Measurements from ENCODE around the gene NTM. TPM values are rescaled to one million over a fixed set of nuclear protein-coding genes. Genes with fewer than 3 reads are reported as not detected.

Gene NTM
- total RNA-seq, 1 experiment from 2014 or later = 16.4 TPM

DNA sequence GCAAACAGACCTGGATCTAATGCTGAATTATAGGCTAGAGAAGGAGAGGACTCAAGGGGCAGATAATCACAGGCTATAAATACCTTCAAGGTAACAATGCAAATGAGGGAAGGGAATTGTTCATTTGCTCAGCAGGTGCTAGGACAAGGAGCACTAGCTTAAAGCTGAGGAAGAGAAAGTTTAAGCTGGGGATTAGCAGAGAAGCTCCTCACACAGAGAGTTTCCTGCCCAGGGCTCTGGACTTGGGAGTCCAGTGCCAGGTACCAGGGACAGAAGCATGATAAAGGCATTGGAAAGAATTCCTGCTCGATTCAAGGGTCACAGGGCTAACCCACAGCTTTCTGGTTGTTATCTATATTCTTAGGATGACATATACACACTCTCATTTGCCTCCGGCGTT, 509.9 kb downstream of the NTM start:
- no peaks in the 10 kb centered on the region for H3K36me3 Mint-ChIP-seq
- ATAC-seq = peak; percentile 46
- no peak for DNase-seq (ENCODE audit: low spot score)
- TF ChIP-seq EMX1 (CRISPR knock-in tag; IDR thresholded peaks at IDR 0.05) (no peak), ZNF121 (CRISPR knock-in tag; IDR thresholded peaks at IDR 0.05) (no peak), KAT7 (CRISPR knock-in tag; IDR thresholded peaks at IDR 0.05; ENCODE audit: borderline replicate concordance) (no peak), NFE2L1 (CRISPR knock-in tag; IDR thresholded peaks at IDR 0.05) (no peak), NR3C1 (CRISPR knock-in tag; conservative IDR thresholded peaks at IDR 0.05; ENCODE audit: low read depth) (no peak), NFYB (CRISPR knock-in tag; conservative IDR thresholded peaks at IDR 0.05; ENCODE audit: low read depth) (no peak), CREB1 (CRISPR knock-in tag; IDR thresholded peaks at IDR 0.05) (no peak), CBFB (CRISPR knock-in tag; IDR thresholded peaks at IDR 0.05; ENCODE audit: low read depth) (no peak), FOXP1 (CRISPR knock-in tag; IDR thresholded peaks at IDR 0.05; ENCODE audit: borderline replicate concordance) (no peak), ZNF416 (CRISPR knock-in tag; IDR thresholded peaks at IDR 0.05) (no peak), CREM (CRISPR knock-in tag; IDR thresholded peaks at IDR 0.05) (no peak), RELA (CRISPR knock-in tag; IDR thresholded peaks at IDR 0.05; ENCODE audit: borderline replicate concordance) (no peak), GTF2I (CRISPR knock-in tag; conservative IDR thresholded peaks at IDR 0.05) (no peak), MXD4 (CRISPR knock-in tag; IDR thresholded peaks at IDR 0.05; ENCODE audit: borderline replicate concordance) (no peak)
- TF ChIP-seq, protein P1, sequence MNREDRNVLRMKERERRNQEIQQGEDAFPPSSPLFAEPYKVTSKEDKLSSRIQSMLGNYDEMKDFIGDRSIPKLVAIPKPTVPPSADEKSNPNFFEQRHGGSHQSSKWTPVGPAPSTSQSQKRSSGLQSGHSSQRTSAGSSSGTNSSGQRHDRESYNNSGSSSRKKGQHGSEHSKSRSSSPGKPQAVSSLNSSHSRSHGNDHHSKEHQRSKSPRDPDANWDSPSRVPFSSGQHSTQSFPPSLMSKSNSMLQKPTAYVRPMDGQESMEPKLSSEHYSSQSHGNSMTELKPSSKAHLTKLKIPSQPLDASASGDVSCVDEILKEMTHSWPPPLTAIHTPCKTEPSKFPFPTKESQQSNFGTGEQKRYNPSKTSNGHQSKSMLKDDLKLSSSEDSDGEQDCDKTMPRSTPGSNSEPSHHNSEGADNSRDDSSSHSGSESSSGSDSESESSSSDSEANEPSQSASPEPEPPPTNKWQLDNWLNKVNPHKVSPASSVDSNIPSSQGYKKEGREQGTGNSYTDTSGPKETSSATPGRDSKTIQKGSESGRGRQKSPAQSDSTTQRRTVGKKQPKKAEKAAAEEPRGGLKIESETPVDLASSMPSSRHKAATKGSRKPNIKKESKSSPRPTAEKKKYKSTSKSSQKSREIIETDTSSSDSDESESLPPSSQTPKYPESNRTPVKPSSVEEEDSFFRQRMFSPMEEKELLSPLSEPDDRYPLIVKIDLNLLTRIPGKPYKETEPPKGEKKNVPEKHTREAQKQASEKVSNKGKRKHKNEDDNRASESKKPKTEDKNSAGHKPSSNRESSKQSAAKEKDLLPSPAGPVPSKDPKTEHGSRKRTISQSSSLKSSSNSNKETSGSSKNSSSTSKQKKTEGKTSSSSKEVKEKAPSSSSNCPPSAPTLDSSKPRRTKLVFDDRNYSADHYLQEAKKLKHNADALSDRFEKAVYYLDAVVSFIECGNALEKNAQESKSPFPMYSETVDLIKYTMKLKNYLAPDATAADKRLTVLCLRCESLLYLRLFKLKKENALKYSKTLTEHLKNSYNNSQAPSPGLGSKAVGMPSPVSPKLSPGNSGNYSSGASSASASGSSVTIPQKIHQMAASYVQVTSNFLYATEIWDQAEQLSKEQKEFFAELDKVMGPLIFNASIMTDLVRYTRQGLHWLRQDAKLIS (CRISPR knock-in tag; IDR thresholded peaks at IDR 0.05; ENCODE audit: borderline replicate concordance) = no peak
- TF ChIP-seq, protein P2, sequence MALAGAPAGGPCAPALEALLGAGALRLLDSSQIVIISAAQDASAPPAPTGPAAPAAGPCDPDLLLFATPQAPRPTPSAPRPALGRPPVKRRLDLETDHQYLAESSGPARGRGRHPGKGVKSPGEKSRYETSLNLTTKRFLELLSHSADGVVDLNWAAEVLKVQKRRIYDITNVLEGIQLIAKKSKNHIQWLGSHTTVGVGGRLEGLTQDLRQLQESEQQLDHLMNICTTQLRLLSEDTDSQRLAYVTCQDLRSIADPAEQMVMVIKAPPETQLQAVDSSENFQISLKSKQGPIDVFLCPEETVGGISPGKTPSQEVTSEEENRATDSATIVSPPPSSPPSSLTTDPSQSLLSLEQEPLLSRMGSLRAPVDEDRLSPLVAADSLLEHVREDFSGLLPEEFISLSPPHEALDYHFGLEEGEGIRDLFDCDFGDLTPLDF (CRISPR knock-in tag; IDR thresholded peaks at IDR 0.05) = no peak
- TF ChIP-seq, protein P3, sequence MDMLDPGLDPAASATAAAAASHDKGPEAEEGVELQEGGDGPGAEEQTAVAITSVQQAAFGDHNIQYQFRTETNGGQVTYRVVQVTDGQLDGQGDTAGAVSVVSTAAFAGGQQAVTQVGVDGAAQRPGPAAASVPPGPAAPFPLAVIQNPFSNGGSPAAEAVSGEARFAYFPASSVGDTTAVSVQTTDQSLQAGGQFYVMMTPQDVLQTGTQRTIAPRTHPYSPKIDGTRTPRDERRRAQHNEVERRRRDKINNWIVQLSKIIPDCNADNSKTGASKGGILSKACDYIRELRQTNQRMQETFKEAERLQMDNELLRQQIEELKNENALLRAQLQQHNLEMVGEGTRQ (CRISPR knock-in tag; IDR thresholded peaks at IDR 0.05) = no peak
- TF ChIP-seq, protein P4, sequence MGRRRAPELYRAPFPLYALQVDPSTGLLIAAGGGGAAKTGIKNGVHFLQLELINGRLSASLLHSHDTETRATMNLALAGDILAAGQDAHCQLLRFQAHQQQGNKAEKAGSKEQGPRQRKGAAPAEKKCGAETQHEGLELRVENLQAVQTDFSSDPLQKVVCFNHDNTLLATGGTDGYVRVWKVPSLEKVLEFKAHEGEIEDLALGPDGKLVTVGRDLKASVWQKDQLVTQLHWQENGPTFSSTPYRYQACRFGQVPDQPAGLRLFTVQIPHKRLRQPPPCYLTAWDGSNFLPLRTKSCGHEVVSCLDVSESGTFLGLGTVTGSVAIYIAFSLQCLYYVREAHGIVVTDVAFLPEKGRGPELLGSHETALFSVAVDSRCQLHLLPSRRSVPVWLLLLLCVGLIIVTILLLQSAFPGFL (CRISPR knock-in tag; IDR thresholded peaks at IDR 0.05; ENCODE audit: borderline replicate concordance) = no peak
- TF ChIP-seq, protein P5, sequence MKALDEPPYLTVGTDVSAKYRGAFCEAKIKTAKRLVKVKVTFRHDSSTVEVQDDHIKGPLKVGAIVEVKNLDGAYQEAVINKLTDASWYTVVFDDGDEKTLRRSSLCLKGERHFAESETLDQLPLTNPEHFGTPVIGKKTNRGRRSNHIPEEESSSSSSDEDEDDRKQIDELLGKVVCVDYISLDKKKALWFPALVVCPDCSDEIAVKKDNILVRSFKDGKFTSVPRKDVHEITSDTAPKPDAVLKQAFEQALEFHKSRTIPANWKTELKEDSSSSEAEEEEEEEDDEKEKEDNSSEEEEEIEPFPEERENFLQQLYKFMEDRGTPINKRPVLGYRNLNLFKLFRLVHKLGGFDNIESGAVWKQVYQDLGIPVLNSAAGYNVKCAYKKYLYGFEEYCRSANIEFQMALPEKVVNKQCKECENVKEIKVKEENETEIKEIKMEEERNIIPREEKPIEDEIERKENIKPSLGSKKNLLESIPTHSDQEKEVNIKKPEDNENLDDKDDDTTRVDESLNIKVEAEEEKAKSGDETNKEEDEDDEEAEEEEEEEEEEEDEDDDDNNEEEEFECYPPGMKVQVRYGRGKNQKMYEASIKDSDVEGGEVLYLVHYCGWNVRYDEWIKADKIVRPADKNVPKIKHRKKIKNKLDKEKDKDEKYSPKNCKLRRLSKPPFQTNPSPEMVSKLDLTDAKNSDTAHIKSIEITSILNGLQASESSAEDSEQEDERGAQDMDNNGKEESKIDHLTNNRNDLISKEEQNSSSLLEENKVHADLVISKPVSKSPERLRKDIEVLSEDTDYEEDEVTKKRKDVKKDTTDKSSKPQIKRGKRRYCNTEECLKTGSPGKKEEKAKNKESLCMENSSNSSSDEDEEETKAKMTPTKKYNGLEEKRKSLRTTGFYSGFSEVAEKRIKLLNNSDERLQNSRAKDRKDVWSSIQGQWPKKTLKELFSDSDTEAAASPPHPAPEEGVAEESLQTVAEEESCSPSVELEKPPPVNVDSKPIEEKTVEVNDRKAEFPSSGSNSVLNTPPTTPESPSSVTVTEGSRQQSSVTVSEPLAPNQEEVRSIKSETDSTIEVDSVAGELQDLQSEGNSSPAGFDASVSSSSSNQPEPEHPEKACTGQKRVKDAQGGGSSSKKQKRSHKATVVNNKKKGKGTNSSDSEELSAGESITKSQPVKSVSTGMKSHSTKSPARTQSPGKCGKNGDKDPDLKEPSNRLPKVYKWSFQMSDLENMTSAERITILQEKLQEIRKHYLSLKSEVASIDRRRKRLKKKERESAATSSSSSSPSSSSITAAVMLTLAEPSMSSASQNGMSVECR (CRISPR knock-in tag; IDR thresholded peaks at IDR 0.05; ENCODE audit: borderline replicate concordance) = no peak
- TF ChIP-seq, protein P6, sequence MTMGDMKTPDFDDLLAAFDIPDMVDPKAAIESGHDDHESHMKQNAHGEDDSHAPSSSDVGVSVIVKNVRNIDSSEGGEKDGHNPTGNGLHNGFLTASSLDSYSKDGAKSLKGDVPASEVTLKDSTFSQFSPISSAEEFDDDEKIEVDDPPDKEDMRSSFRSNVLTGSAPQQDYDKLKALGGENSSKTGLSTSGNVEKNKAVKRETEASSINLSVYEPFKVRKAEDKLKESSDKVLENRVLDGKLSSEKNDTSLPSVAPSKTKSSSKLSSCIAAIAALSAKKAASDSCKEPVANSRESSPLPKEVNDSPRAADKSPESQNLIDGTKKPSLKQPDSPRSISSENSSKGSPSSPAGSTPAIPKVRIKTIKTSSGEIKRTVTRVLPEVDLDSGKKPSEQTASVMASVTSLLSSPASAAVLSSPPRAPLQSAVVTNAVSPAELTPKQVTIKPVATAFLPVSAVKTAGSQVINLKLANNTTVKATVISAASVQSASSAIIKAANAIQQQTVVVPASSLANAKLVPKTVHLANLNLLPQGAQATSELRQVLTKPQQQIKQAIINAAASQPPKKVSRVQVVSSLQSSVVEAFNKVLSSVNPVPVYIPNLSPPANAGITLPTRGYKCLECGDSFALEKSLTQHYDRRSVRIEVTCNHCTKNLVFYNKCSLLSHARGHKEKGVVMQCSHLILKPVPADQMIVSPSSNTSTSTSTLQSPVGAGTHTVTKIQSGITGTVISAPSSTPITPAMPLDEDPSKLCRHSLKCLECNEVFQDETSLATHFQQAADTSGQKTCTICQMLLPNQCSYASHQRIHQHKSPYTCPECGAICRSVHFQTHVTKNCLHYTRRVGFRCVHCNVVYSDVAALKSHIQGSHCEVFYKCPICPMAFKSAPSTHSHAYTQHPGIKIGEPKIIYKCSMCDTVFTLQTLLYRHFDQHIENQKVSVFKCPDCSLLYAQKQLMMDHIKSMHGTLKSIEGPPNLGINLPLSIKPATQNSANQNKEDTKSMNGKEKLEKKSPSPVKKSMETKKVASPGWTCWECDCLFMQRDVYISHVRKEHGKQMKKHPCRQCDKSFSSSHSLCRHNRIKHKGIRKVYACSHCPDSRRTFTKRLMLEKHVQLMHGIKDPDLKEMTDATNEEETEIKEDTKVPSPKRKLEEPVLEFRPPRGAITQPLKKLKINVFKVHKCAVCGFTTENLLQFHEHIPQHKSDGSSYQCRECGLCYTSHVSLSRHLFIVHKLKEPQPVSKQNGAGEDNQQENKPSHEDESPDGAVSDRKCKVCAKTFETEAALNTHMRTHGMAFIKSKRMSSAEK (CRISPR knock-in tag; IDR thresholded peaks at IDR 0.05; ENCODE audit: borderline replicate concordance) = no peak
- ChIA-PET CTCF (interaction anchor here (0.6 to 3.2 kb wide), 7 partner anchors 10 to 398 kb away, joined by 3 to 18 read pairs (median 4); no protein-coding TSS in a partner anchor), POLR2A (no interaction called here)
- peaks cover 24% of the 10 kb centered on the region for H3K4me1 Mint-ChIP-seq
- no peaks in the 10 kb centered on the region for H3K9me3 Mint-ChIP-seq
- no peaks in the 10 kb centered on the region; the same call in 1 of the 2 replicates for H3K27me3 Mint-ChIP-seq (ENCODE audit: low read depth)
- no peak overlapping the region for H3K27ac Mint-ChIP-seq
- no peak overlapping the region for H3K4me3 Mint-ChIP-seq
